ENCODE measurements around the gene UGT2A3. TPM values are rescaled to one million over a fixed set of nuclear protein-coding genes. Genes with fewer than 3 reads are reported as not detected.
"Not testable (repeated sequence)": the region's sequence is repeated elsewhere in the genome, so short reads cannot be mapped to it uniquely, and the experiment has no call there.

UGT2A3 gene
- not detected for polyA plus RNA-seq

GRCh38 chr4:68951078-68951805 is at the start of gene UGT2A3:
TSS of gene UGT2A3 (minus strand) at chr4:68951804. CDS start at chr4:68951760, 44 bp downstream.
- Mint-ChIP-seq H3K36me3 (no peaks in the 10 kb centered on the region), H3K4me3 (no peak within 1 kb of the TSS), H3K27ac (no peak within 1 kb of the TSS), H3K4me1 (no peaks in the 10 kb centered on the region), H3K9me3 (peaks cover 0 to 2% (median 2%) of the 10 kb centered on the region in 3 donors), H3K27me3 (no peaks in the 10 kb centered on the region)

- no peaks in the 10 kb centered on the region for H3K4me1 Mint-ChIP-seq
- no peak overlapping the region for H3K4me3 Mint-ChIP-seq
- peaks cover 0 to 1% (median 0%) of the 10 kb centered on the region in 3 donors for H3K9me3 Mint-ChIP-seq
- H3K27ac Mint-ChIP-seq: no peak overlapping the region
- H3K36me3 Mint-ChIP-seq: no peaks in the 10 kb centered on the region
- no peaks in the 10 kb centered on the region for H3K27me3 Mint-ChIP-seq
These were observed 45.4 kb upstream of the UGT2A3 start for GRCh38 chr4:68997040-68997439.

- Mint-ChIP-seq H3K36me3 (no peaks in the 10 kb centered on the region), H3K4me1 (no peaks in the 10 kb centered on the region), H3K27me3 (no peaks in the 10 kb centered on the region), H3K27ac (no peak overlapping the region), H3K4me3 (no peak overlapping the region), H3K9me3 (peaks cover 0 to 1% (median 0%) of the 10 kb centered on the region in 3 donors)
These were observed 43.7 kb upstream of the UGT2A3 start for GRCh38 chr4:68995292-68995691.

GRCh38 chr4:68987007-68987406 is 35.4 kb upstream of the UGT2A3 start:
- Mint-ChIP-seq H3K9me3 (peaks cover 2 to 5% (median 3%) of the 10 kb centered on the region in 3 donors), H3K36me3 (no peaks in the 10 kb centered on the region), H3K4me1 (peaks cover 0 to 1% (median 0%) of the 10 kb centered on the region in 3 donors), H3K27me3 (no peaks in the 10 kb centered on the region), H3K27ac (no peak overlapping the region), H3K4me3 (no peak overlapping the region)

- Mint-ChIP-seq H3K27ac (no peak overlapping the region), H3K4me3 (no peak overlapping the region), H3K9me3 (peaks cover 2 to 5% (median 3%) of the 10 kb centered on the region in 3 donors), H3K27me3 (no peaks in the 10 kb centered on the region), H3K4me1 (peaks cover 0 to 1% (median 0%) of the 10 kb centered on the region in 3 donors), H3K36me3 (no peaks in the 10 kb centered on the region)
These were observed 33.8 kb upstream of the UGT2A3 start for GRCh38 chr4:68985442-68985841.

- Mint-ChIP-seq H3K4me3 (no peak overlapping the region), H3K27me3 (no peaks in the 10 kb centered on the region), H3K36me3 (no peaks in the 10 kb centered on the region), H3K9me3 (peaks cover 2 to 5% (median 3%) of the 10 kb centered on the region in 3 donors), H3K4me1 (peaks cover 0 to 1% (median 0%) of the 10 kb centered on the region in 3 donors), H3K27ac (no peak overlapping the region)
These were observed 33.3 kb upstream of the UGT2A3 start for GRCh38 chr4:68984947-68985346.

GRCh38 chr4:68963374-68963773 is 11.8 kb upstream of the UGT2A3 start:
- H3K9me3 Mint-ChIP-seq: peaks cover 0 to 3% (median 1%) of the 10 kb centered on the region in 3 donors
- H3K4me3 Mint-ChIP-seq: no peak overlapping the region
- no peaks in the 10 kb centered on the region for H3K27me3 Mint-ChIP-seq
- no peaks in the 10 kb centered on the region for H3K4me1 Mint-ChIP-seq
- no peak overlapping the region for H3K27ac Mint-ChIP-seq
- H3K36me3 Mint-ChIP-seq: no peaks in the 10 kb centered on the region

- no peaks in the 10 kb centered on the region for H3K4me1 Mint-ChIP-seq
- no peaks in the 10 kb centered on the region for H3K27me3 Mint-ChIP-seq
- H3K4me3 Mint-ChIP-seq: no peak overlapping the region
- H3K9me3 Mint-ChIP-seq: peaks cover 0 to 3% (median 1%) of the 10 kb centered on the region in 3 donors
- no peaks in the 10 kb centered on the region for H3K36me3 Mint-ChIP-seq
- H3K27ac Mint-ChIP-seq: no peak overlapping the region
These were observed 11.3 kb upstream of the UGT2A3 start for GRCh38 chr4:68962868-68963267.

- Mint-ChIP-seq H3K9me3 (peaks cover 0 to 8% (median 2%) of the 10 kb centered on the region in 3 donors), H3K36me3 (no peaks in the 10 kb centered on the region), H3K27me3 (no peaks in the 10 kb centered on the region), H3K4me1 (no peaks in the 10 kb centered on the region), H3K4me3 (no peak overlapping the region), H3K27ac (no peak overlapping the region)
These were observed 8.9 kb upstream of the UGT2A3 start for GRCh38 chr4:68960294-68961163.

GRCh38 chr4:68959085-68959484 is 7.5 kb upstream of the UGT2A3 start:
- H3K4me1 Mint-ChIP-seq, H3K4me3 Mint-ChIP-seq, H3K27me3 Mint-ChIP-seq, H3K36me3 Mint-ChIP-seq, H3K9me3 Mint-ChIP-seq, H3K27ac Mint-ChIP-seq: not testable (repeated sequence)

- peaks cover 2 to 5% (median 2%) of the 10 kb centered on the region in 3 donors for H3K9me3 Mint-ChIP-seq
- H3K36me3 Mint-ChIP-seq: no peaks in the 10 kb centered on the region
- no peaks in the 10 kb centered on the region for H3K4me1 Mint-ChIP-seq
- H3K27me3 Mint-ChIP-seq: no peaks in the 10 kb centered on the region
- H3K27ac Mint-ChIP-seq: no peak overlapping the region
- no peak overlapping the region for H3K4me3 Mint-ChIP-seq
These were observed 2.5 kb upstream of the UGT2A3 start for GRCh38 chr4:68954126-68954525.

GRCh38 chr4:68953056-68953596 is 1.5 kb upstream of the UGT2A3 start:
- no peak overlapping the region for H3K4me3 Mint-ChIP-seq
- H3K36me3 Mint-ChIP-seq: no peaks in the 10 kb centered on the region
- no peak overlapping the region for H3K27ac Mint-ChIP-seq
- H3K9me3 Mint-ChIP-seq: peaks cover 2 to 5% (median 2%) of the 10 kb centered on the region in 3 donors
- no peaks in the 10 kb centered on the region for H3K4me1 Mint-ChIP-seq
- H3K27me3 Mint-ChIP-seq: no peaks in the 10 kb centered on the region

- H3K4me3 Mint-ChIP-seq: no peak overlapping the region
- H3K27me3 Mint-ChIP-seq: no peaks in the 10 kb centered on the region
- no peaks in the 10 kb centered on the region for H3K4me1 Mint-ChIP-seq
- H3K27ac Mint-ChIP-seq: no peak overlapping the region
- H3K9me3 Mint-ChIP-seq: peaks cover 2 to 5% (median 2%) of the 10 kb centered on the region in 3 donors
- no peaks in the 10 kb centered on the region for H3K36me3 Mint-ChIP-seq
These were observed 392 bp upstream of the UGT2A3 start for GRCh38 chr4:68951806-68952585.

GRCh38 chr4:68950033-68950432 is 1.6 kb downstream of the UGT2A3 start:
- Mint-ChIP-seq H3K4me1 (no peaks in the 10 kb centered on the region), H3K36me3 (no peaks in the 10 kb centered on the region), H3K9me3 (peaks cover 0 to 2% (median 0%) of the 10 kb centered on the region in 3 donors), H3K27ac (no peak overlapping the region), H3K4me3 (no peak overlapping the region), H3K27me3 (no peaks in the 10 kb centered on the region)
